Fibroblast of pulmonary artery (primary cell): ENCODE measurements around the gene DNAJC27.

ENCODE experiments used
- DNase-seq: peaks from one replicate; pipeline ENCODE4 v3.0.0-alpha.2; 2010; ENCODE audit warnings: low read depth
- H3K4me3 ChIP-seq: replicated peaks from 2 replicates; pipeline ENCODE4 v1.5.1; 2011; ENCODE audit warnings: low read depth, mild to moderate bottlenecking, control low read depth, low read length, moderate library complexity
- TF ChIP-seq, protein P1 (sequence below): IDR thresholded peaks from 2 replicates; pipeline ENCODE4 v1.5.1; 2011; ENCODE audit warnings: mild to moderate bottlenecking, control low read depth, low read length, inconsistent platforms; ENCODE audit errors: missing control alignments

The DNAJC27 gene

DNA sequence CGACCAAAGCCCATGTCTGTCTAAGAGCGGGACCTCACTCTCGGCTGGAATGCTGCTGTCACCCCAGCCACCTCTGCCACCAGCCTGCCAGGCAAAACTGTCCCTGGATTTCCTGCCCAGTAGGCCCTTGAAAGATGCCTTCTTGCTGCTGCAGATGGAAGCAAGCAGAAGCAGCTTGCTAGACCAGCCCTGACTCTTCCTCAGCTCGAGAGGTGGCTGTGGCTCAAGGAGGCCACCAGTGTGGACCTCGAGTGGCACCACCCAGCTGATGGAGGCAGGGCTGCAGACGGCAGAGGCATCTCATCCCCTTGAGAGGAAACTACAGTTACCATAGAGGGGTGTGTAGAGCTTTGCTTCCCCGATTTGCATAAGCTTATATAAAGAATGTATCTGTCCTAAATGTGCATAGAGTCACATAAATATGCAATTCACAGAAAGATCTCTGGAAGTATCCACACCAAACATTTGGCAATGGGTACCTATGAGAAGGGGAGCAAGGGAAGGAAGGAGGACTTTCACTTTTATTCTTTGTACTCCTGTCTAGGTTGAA is 72.3 kb downstream of the DNAJC27 start:
- H3K4me3 ChIP-seq, result no peak overlapping the region
- no peak for DNase-seq
- TF ChIP-seq, protein P1, sequence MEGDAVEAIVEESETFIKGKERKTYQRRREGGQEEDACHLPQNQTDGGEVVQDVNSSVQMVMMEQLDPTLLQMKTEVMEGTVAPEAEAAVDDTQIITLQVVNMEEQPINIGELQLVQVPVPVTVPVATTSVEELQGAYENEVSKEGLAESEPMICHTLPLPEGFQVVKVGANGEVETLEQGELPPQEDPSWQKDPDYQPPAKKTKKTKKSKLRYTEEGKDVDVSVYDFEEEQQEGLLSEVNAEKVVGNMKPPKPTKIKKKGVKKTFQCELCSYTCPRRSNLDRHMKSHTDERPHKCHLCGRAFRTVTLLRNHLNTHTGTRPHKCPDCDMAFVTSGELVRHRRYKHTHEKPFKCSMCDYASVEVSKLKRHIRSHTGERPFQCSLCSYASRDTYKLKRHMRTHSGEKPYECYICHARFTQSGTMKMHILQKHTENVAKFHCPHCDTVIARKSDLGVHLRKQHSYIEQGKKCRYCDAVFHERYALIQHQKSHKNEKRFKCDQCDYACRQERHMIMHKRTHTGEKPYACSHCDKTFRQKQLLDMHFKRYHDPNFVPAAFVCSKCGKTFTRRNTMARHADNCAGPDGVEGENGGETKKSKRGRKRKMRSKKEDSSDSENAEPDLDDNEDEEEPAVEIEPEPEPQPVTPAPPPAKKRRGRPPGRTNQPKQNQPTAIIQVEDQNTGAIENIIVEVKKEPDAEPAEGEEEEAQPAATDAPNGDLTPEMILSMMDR, result no peak

DNA sequence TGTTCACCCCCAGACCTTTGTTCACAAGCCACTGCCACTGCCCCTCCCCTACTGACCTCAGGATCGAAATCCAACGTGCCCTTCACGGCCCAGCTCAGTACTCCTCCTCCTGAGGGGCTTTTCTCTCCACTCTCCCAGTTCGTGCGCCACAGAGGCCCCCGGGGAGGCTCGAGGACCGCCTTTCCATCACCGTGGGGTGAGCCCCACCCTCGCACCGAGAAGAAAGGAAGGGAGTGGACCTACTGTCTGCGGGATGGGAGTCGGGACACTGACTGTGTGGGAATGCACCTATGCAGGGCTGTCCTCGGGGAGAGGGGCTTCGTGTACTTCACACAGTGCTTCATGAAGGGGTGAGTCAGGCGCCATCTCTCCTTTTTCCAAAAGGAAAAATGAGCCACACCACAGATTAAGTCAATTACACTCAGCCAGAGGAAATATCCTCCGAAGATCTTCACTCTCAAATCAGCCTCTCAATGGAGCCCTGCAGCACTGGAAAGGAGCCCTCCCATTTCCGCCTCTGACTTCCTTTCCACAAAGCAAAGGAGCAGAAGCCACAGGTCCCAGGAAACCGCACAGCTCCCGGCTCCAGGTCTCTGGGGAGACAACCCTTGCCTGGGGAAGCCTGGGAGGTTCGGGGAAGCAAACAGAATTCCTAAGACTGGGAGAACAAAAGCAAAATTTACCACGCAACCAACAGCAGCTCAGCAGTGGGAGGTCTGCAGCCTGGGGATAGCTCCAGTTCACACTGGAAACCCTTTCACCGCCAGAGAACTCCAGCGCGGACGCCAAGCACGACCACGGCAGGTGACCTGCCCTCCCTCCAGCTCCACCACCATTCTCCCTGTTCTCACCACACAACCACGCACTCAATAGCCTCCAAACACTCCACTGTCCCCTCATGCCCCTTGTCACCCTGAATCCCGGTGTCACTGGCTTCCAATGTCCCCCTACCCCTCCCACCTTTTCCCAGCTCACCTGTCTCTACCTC is 73.3 kb downstream of the DNAJC27 start:
- no peak overlapping the region for H3K4me3 ChIP-seq
- TF ChIP-seq, protein P1, result no peak
- no peak for DNase-seq

DNA sequence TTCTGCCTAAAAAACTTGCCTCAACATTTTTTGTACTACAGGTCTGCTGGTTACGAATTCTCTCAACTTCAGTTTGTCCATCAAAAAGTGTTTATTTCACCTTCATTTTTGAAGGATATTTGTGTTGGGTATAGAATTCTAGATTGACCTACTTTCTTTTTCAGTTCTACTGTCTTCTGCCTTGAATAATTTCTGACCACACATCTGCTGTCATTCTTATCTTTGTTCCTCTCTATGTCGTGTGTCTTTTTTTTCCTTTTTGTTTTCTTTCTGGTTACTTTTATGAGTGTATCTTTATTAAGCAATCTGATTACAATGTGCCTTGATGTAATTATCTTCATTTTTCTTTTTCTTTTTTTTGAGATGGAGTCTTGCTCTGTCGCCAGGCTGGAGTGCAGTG is 77.0 kb downstream of the DNAJC27 start:
- no peak for DNase-seq
- H3K4me3 ChIP-seq, result no peak overlapping the region
- TF ChIP-seq, protein P1, result no peak

DNA sequence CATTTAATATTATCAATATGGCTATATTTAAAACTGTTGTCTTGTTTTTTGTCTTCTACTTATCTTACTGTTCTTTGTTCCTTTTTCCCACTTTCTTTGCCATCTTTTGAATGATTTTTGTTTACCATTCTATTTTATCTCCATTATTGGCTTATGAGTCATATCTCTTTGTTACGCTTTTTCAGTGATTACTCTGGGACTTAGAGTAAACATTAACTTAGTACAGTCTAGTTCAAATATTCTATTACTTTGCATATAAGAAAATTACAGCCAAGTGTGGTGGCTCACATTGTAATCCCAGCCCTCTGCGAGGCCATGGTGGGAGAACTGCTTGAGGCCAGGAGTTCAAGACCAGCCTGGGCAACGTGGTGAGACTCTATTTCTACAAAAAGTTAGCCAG is 77.8 kb downstream of the DNAJC27 start:
- no peak overlapping the region for H3K4me3 ChIP-seq
- TF ChIP-seq, protein P1, result no peak
- DNase-seq, result peak; percentile 19
